Calu3 (cell line): ENCODE data around the gene NCOA7. TPM values are rescaled to one million over a fixed set of nuclear protein-coding genes. Genes with fewer than 3 reads are reported as not detected.

Experiments
- BruUV-seq: library from RNA; stranded (reverse); fragments of 400-500 nt; replicated peaks from 2 replicates; lab custom pipeline; 2021; lab: Mats Ljungman, UMichigan
- CTCF ChIA-PET: fragments of 300-600 bp; sonication (Branson Sonifier 250); formaldehyde crosslinking; loops from one replicate; lab custom pipeline; 2022; ENCODE audit warnings: antibody characterized with exemption; lab: Charles Lee
- DNase-seq: peaks from one replicate; pipeline ENCODE4 v3.0.0; 2022
- H3K27ac Mint-ChIP-seq: one replicate; pipeline ENCODE4 v1.8.0; 2022; ENCODE audit warnings: mixed read lengths; ENCODE audit not compliant: unreplicated experiment
- H3K27me3 Mint-ChIP-seq: one replicate; pipeline ENCODE4 v1.8.0; 2022; ENCODE audit warnings: mixed read lengths; ENCODE audit not compliant: unreplicated experiment
- H3K36me3 Mint-ChIP-seq: one replicate; pipeline ENCODE4 v1.8.0; 2022; ENCODE audit warnings: mild to moderate bottlenecking, moderate library complexity, mixed read lengths; ENCODE audit not compliant: insufficient read depth, unreplicated experiment
- H3K4me1 Mint-ChIP-seq: one replicate; pipeline ENCODE4 v1.8.0; 2022; ENCODE audit warnings: mild to moderate bottlenecking, low read depth, mixed read lengths; ENCODE audit not compliant: unreplicated experiment
- H3K4me3 Mint-ChIP-seq: one replicate; pipeline ENCODE4 v1.8.0; 2022; ENCODE audit warnings: mild to moderate bottlenecking, low read depth, moderate library complexity, mixed read lengths; ENCODE audit not compliant: unreplicated experiment
- H3K9me3 Mint-ChIP-seq: one replicate; pipeline ENCODE4 v1.8.0; 2022; ENCODE audit warnings: low read depth, mixed read lengths; ENCODE audit not compliant: unreplicated experiment
- intact Hi-C: fragments of 100-400 bp; cut with micrococcal nuclease; formaldehyde crosslinking; loops from one replicate; pipeline ENCODE4 v1.10.0; 2022; ENCODE audit not compliant: unreplicated experiment
- total RNA-seq: library from RNA; stranded (reverse); gene quantifications from 2 replicates; pipeline ENCODE4 v1.2.3, GENCODE V29; 2022
- TF ChIP-seq, protein P1 (sequence below): fragments of 200-600 bp; IDR thresholded peaks from one replicate; pipeline ENCODE4 v1.8.0; 2022; ENCODE audit warnings: antibody characterized with exemption; ENCODE audit not compliant: unreplicated experiment

Gene NCOA7
- total RNA-seq, 1 experiment from 2014 or later: 102 TPM

DNA sequence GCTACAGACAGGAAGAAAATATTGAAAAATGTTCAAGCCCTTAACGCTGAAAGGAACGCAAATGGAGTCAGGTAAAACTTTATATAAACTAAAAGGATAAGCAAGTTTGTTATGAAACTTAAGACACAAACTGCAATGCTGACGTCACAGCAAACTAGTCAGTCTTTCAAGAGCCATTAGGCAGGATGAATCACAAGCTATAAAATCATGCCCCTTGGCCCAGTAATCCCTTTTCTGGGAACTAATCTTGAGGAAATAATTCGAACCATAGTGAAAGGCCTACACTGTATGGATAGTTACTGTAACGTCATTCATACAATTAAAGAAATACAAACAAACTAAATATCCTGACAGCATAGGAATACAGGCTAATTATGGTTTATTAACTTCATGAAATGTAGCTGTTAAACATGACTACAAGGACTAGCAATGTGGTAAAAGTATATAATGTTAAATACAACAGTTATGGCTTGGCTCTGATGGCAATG, 123.1 kb downstream of the NCOA7 start:
- BruUV-seq: no TSS peak
- intact Hi-C loops: no loop called here
- Mint-ChIP-seq H3K4me3 (no peak overlapping the region), H3K4me1 (peaks cover 45% of the 10 kb centered on the region), H3K27ac (peak overlapping the region; percentile 40), H3K36me3 (peaks cover 19% of the 10 kb centered on the region), H3K27me3 (no peaks in the 10 kb centered on the region), H3K9me3 (no peaks in the 10 kb centered on the region)
- CTCF ChIA-PET: interaction anchor here (0.7 to 1.4 kb wide), 4 partner anchors 9 to 124 kb away, joined by 3 to 6 read pairs (median 4); partner anchors contain the start of gene HINT3
- TF ChIP-seq, protein P1, sequence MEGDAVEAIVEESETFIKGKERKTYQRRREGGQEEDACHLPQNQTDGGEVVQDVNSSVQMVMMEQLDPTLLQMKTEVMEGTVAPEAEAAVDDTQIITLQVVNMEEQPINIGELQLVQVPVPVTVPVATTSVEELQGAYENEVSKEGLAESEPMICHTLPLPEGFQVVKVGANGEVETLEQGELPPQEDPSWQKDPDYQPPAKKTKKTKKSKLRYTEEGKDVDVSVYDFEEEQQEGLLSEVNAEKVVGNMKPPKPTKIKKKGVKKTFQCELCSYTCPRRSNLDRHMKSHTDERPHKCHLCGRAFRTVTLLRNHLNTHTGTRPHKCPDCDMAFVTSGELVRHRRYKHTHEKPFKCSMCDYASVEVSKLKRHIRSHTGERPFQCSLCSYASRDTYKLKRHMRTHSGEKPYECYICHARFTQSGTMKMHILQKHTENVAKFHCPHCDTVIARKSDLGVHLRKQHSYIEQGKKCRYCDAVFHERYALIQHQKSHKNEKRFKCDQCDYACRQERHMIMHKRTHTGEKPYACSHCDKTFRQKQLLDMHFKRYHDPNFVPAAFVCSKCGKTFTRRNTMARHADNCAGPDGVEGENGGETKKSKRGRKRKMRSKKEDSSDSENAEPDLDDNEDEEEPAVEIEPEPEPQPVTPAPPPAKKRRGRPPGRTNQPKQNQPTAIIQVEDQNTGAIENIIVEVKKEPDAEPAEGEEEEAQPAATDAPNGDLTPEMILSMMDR: no peak
- DNase-seq: peak; percentile 59

- intact Hi-C loops: no loop called here
- Mint-ChIP-seq H3K4me3 (peak overlapping the region; percentile 86), H3K9me3 (no peaks in the 10 kb centered on the region), H3K27me3 (no peaks in the 10 kb centered on the region), H3K36me3 (peaks cover 57% of the 10 kb centered on the region), H3K4me1 (peaks cover 39% of the 10 kb centered on the region), H3K27ac (peak overlapping the region; percentile 95)
- TF ChIP-seq, protein P1: no peak
- BruUV-seq: TSS peak; percentile 68
- no peak for DNase-seq
- CTCF ChIA-PET: interaction anchor here (0.6 to 1.0 kb wide), 3 partner anchors 18 to 789 kb away, joined by 3 to 6 read pairs (median 5); no protein-coding TSS in a partner anchor
Observed at GRCh38 chr6:125918230-125918629, 127.5 kb downstream of the NCOA7 start.

GRCh38 chr6:125918681-125919566, 128.2 kb downstream of the NCOA7 start:
- CTCF ChIA-PET: interaction anchor here (0.6 to 1.5 kb wide), 7 partner anchors 19 to 788 kb away, joined by 3 to 7 read pairs (median 4); partner anchors contain the start of gene NCOA7
- BruUV-seq: no TSS peak
- Mint-ChIP-seq H3K4me3 (peak overlapping the region; percentile 86), H3K27ac (peak overlapping the region; percentile 95), H3K4me1 (peaks cover 39% of the 10 kb centered on the region), H3K9me3 (no peaks in the 10 kb centered on the region), H3K27me3 (no peaks in the 10 kb centered on the region), H3K36me3 (peaks cover 64% of the 10 kb centered on the region)
- intact Hi-C loops: no loop called here
- TF ChIP-seq, protein P1: no peak
- DNase-seq: peak; percentile 66

DNA sequence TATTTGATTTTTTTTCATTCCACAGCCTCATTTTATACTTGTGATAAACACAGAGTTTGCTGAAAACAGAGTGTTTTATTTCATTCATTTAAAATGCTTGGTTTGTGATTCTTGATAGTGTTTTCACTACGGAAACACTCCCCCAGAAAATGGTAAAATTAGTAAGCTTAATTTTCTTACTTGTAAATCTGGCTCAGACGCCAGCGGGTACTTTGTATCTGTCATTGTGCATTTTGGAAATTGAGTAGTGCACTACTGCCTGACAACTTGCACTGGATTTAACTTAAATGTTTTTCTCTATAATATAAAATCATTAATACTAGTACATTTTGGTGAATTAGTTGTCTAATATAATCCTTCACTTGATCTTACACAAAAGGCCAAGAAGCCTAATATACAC, 128.9 kb downstream of the NCOA7 start:
- Mint-ChIP-seq H3K9me3 (no peaks in the 10 kb centered on the region), H3K27me3 (no peaks in the 10 kb centered on the region), H3K27ac (peak overlapping the region; percentile 97), H3K4me1 (peaks cover 37% of the 10 kb centered on the region), H3K4me3 (peak overlapping the region; percentile 86), H3K36me3 (peaks cover 71% of the 10 kb centered on the region)
- intact Hi-C loops: loop anchor here (1.0 to 5.0 kb wide), 2 partner anchors 27 to 62 kb away; no protein-coding TSS in a partner anchor
- CTCF ChIA-PET: interaction anchor here (0.9 to 1.5 kb wide), 2 partner anchors 37 to 129 kb away, joined by 3 to 4 read pairs; partner anchors contain the start of gene NCOA7
- TF ChIP-seq, protein P1: no peak
- DNase-seq: no peak
- BruUV-seq: TSS peak; percentile 57
